NOMO-1 treated with dmso at 0.1 percent for 144 hours (cell line): ENCODE measurements around the gene GPR62.

Experiments
- DNase-seq: peaks from one replicate; lab custom pipeline; 2025; ENCODE audit not compliant: unreplicated experiment; lab: John Stamatoyannopoulos, UW

Gene GPR62

DNA sequence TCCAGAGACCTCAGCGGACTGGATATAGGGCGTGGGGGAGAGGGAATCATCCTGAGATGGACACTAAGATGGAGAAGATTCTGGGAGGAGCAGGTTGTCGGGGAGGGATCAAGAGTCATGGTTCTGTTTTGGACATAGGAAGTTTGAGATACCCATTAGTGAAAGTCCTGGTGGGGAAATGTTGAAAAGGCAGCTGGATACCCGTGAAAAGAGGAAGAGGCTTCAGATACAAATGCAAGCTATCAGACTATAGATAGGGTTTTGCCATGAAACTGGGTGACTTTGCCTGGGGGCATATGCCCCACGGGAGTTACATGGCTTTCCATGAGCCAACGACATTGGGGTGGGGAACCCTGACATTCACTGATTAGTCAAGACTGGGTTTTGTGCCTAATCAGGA lies 1.1 kb upstream of the GPR62 start:
- DNase-seq: no peak

DNA sequence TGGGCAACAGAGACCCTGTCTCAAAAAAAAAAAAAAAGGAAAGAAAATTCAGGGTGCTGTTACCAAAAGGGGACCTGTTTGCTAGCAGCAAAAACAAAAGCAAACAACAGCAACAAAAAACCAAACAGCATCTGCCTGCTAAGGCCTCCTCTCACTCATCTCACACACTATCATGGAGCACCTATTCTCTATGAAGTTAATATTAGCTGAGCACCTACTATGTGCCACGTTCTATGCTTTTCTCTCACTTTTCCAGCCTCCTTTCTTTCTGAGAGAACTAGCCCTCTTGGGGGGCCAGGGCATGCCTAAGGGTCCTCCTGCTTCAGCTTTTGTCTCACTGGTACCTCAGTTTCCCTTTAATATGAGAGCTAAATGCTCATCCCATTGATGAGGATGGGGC lies 468 bp upstream of the GPR62 start:
- no peak for DNase-seq

DNA sequence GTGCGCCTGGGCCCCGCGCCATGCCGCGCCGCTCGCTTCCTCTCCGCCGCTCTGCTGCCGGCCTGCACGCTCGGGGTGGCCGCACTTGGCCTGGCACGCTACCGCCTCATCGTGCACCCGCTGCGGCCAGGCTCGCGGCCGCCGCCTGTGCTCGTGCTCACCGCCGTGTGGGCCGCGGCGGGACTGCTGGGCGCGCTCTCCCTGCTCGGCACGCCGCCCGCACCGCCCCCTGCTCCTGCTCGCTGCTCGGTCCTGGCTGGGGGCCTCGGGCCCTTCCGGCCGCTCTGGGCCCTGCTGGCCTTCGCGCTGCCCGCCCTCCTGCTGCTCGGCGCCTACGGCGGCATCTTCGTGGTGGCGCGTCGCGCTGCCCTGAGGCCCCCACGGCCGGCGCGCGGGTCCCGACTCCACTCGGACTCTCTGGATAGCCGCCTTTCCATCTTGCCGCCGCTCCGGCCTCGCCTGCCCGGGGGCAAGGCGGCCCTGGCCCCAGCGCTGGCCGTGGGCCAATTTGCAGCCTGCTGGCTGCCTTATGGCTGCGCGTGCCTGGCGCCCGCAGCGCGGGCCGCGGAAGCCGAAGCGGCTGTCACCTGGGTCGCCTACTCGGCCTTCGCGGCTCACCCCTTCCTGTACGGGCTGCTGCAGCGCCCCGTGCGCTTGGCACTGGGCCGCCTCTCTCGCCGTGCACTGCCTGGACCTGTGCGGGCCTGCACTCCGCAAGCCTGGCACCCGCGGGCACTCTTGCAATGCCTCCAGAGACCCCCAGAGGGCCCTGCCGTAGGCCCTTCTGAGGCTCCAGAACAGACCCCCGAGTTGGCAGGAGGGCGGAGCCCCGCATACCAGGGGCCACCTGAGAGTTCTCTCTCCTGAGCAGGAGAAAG lies 951 bp downstream of the GPR62 start:
- DNase-seq: no peak

DNA sequence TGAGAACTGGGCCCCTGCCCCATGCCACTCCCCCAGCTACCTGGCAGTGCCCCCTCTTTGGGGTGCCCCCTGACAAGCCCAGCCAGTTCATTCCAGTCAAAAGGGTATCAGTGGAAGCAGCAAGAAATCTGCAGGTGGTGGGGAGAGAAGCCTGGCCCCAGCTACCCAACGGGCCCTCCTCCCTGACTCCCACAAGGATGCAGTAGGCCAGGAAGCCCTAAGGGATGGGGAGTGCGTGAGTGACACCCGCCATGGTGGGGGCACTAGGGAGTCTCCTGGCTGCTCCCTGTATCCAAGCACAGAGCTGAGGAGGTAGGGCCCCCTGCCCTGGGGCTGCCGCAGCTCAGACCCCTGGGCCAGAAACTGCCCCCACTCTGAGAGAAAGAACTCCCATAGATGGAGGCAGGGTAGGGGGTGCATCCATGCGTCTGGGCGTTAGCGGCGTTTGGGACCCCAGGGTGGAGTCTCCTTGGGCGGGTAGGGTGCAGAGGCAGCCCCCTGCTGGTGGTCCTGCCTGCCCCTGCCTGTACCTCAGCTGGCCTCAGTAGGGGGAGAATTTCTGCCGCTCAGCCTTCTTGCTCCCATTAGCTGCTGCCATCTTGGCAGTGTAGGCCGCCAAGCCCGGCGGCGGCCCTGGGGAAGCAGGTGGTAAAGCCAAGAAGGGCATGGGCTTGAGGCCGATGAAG lies 2.5 kb downstream of the GPR62 start:
- no peak for DNase-seq

DNA sequence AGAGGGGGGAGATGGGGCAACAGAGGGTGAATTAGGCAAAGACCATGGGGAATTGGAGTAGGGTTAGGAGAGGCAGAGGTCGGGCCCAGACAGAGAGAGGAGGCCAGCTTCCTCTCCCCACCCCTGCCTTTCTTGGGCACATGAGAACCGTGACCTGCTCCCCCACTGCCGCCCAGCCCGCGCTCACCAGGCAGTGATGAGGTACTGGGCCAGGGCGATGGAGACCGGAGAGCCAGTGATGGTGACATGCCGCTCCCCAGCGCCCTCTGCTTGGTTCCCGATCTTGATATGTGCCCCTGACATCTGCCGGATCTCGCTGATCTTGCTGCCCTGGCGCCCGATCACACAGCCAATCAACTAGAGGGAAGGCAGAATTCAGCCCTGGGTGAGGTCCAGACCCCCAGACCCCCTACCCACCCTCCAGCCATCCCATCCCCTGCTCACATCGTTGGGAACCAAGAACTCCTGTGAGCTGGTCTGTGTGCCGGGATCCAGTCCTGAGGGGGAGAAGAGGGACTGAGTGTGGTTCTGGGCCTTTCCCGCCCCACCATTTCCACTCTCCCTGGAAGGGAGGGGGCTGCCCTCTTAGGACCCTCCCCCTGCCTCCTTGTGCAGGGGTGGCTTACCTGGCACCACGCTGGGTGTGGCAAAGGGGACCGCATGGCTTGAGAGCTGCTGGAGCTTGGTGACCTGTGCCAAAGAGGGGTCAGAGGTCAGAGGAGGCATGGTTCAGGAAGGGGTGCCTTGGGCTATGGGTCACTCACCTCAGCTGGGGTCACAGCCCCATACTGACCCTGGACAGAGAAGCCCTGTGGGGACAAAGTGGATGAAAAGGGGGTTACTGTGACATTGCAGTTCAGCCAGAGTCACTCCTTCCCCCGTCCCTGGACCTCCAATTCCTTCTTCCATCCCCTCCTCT lies 3.7 kb downstream of the GPR62 start:
- no peak for DNase-seq

DNA sequence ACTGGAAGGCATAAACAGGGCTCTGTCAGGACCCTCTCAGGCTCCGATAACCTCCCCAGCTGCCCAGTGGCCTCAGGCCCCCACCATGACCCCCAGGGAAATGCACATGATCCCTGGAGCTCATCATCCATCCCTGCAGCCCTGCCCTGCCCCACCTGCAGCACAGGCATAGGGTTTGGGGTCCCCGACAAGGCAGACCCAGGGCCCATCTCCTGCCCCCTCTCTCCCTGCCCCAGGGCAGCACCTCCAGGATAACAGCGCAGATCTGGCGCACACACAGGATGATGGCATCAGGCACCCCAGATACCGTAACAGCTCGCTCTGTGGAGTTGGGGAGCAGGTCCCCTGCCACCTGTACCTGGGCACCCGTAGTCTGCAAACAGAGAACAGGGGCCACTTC lies 4.5 kb downstream of the GPR62 start:
- DNase-seq: no peak

DNA sequence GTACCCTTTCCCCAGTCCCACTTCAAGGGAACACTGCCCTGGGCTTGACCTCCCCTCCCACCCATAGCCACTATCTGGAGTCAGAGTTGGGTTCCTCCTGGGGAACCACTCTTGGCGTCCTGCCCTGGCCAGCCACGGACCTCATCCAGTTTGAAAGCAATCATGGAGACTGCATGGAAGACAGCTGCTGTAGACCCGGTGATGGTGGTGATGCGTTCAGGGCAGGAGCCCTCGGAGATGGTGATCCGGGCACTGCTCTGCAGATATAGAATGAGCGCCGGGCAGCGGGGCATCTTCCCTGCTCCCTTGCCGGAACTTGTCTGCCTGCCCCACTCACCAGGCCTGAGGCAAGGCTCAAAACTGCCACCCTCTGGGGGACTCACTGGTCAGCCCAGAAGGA lies 5.2 kb downstream of the GPR62 start:
- no peak for DNase-seq

DNA sequence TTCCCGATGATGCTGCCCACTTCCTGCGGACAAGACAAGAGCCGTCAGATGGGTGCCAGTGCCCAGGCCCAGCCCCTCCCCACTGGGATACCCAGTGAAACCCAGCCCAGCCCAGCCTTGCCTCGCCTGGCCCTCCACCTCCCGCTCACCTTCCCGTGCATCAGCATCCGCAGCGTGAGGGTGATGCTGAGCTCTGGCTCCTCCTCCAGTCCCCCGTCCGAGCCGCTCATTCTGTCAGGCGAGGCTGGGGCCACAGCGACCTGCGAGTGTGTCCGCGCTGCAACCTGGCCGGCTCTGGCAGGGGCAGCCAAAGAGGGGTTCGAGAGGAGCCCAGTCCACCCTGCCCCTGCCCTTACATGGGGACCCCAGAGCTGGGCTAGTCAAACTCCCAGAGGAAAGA lies 5.8 kb downstream of the GPR62 start:
- no peak for DNase-seq

DNA sequence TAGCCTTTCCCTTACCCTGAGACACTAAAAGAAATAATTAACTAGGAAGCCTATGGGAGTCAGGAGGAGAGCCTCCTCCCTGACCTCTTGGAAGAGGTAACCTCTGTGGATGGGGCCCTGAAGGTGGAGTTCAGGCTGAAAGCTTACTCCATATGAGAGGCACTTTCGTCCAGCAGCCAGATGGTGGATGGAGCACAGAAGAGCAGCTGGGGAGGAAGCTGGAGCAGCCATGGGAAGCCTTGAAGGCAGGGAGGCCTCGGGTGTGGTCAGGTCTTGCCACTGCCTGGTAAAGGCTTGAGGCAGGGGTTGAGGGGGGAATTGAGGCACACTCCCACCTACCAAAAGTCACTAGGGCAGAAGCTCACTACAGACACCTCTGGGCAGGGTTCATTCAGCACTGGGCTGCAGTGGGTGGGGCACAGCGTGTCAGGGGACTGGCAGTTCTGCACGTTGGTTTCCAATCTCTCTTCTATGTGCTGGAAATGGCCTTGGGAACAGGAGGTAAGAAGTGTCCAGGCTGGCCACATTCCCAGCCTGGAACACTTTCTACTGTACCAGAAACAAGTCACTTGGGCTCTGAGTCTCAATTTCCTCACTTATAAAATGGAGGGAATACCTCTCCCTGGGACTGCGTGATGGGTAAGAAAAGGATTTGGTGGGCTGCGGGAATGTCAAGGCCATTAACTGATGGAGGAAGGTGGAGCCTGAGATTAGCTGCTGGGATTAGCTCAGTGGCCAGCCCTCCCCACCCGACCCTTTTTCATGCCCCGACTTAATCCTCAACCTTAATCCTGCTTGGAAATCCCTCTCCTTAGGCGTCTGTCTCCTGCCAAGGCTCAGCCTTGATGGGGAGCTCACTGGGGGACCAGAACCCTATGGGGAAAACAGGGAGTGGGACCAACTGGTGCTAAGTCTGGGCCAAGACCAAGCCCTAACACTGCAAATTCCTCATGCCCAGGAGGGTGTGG lies 6.7 kb downstream of the GPR62 start:
- DNase-seq: no peak

DNA sequence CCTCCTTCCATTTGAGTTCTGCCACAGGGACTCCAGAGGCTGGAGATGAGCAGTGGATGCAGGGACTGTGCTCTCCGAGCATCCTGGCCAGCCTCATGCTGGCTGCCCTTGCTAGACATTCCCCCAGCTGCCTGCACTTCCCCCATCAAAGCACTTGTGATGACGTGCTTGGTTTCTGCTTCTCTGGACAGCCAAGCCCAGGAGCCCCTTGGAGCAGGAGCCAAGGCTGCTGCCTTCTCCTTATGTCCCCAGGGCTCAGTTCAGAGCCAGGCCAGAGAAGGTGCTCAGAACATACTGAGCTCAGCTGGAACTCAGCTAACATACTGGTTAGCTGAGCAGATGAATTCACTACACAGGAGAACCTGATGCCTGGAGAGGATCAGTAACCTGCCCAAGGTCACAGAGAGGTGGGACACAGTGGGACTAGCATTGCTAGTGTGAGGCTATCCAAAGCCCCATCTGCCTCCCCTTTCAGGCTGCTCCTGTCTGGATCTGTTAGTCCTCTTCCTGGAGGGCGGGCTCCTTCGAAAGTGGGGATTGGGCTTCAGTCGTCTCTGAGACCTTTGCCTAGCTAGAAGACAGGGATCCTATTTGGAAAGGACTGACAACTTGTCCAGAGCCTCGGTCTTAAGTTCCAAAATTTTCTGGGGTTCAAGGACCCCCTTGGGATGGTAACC lies 7.8 kb downstream of the GPR62 start:
- DNase-seq: no peak

DNA sequence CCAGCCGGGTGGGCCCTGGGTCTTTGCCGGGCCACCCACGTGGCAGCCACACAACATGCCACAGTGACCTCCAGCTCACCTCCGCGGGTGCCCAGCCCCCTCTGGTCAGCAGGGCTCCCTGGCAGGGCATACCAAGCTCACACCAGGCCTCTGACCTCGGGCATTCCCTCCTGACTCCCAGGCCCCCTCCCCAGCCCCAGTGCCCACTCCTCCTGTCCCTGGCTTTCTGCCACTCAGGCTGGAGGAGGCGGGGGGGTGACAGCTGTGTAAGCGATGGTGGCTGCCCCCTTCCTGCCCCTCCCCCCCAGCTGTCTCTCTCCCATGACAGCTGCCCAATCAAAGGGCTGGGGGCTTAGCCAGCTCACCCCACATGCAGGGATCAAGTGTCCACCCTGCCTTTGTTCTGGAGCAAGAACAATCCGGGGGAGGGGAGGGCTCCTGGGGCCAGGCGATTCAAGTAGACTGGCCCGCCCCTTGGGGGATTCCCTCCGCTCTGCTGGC lies 8.8 kb downstream of the GPR62 start:
- no peak for DNase-seq

DNA sequence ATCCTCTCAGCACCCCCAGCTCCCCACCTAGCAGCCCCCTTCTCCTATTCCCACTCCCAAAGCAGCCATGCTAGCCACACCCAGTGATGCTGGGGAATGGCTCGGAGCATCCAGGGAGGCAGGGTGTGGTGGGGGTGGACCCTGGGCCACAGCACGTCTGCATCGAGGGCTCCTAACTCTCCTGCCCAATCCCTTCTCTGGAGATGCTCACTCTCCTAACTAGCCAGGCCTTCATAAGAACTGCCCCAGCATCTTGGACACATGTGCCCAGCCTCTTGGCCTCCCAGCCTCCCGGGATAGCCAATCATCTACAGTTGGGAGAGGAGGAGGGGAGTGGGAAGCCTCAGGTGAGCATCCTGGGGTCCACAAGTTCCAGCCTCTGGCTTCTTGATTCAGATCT lies 9.3 kb downstream of the GPR62 start:
- DNase-seq: no peak

DNA sequence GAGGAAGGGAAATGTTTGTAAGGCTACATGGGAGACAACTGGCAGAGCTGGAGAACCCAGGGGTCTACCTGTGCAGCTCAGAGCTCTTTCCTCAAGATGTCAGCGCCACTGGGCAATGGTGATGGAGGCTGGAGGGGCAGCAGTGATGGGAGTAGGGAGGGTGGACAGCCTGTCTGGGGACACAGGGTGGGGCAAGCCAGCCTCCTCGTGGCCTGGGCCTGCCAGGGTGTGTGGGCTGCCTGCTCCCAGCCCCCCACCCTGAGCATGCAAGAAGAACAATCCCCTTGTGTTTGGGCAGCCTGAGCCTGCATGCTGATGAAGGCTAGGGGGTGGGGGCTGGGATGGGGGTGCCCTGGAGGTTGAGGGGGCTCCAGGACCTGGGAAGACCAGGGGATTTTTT lies 10.8 kb downstream of the GPR62 start:
- no peak for DNase-seq

DNA sequence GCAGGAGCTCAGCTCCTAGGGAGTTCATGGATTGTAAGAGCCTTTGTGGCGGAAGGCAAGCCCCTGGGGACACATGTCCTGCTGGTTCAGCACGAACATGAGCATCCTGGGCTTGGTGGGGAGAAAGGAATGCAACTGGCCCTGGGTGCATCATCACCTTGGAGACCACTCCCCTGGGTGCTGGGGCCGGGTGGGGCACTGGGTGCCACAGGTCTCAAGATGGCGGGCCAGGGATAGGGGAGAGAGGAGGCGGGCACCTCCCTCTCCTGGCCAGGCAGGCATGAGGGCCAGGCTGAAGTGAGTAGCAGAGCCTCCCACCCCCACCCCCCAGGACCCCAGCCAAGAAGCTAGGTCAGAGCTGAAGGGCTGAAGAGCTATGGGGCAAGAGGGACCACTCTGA lies 11.3 kb downstream of the GPR62 start:
- no peak for DNase-seq

DNA sequence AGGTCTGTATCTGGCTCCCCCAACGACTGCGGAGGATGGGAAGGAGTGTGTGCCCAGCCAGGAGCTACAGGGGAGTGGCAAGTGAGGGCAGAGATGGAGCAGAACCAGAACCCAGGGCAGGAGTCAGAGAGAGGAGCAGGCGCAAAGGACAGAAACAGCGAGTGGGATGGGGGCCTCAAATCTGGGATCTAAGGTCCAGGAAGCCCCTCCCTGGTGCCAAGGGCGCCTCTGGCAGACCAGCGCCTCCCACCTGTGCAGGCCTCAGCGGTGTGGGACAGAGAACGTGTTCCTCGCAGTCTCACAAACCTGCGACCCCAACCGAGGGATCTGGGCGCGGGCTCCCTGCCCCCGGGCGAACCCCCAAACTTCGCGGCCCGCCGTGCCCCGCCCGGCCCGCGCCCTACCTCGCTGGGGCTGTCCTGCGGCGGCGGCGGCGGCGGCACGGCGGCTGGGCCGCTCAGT lies 11.8 kb downstream of the GPR62 start:
- no peak for DNase-seq

DNA sequence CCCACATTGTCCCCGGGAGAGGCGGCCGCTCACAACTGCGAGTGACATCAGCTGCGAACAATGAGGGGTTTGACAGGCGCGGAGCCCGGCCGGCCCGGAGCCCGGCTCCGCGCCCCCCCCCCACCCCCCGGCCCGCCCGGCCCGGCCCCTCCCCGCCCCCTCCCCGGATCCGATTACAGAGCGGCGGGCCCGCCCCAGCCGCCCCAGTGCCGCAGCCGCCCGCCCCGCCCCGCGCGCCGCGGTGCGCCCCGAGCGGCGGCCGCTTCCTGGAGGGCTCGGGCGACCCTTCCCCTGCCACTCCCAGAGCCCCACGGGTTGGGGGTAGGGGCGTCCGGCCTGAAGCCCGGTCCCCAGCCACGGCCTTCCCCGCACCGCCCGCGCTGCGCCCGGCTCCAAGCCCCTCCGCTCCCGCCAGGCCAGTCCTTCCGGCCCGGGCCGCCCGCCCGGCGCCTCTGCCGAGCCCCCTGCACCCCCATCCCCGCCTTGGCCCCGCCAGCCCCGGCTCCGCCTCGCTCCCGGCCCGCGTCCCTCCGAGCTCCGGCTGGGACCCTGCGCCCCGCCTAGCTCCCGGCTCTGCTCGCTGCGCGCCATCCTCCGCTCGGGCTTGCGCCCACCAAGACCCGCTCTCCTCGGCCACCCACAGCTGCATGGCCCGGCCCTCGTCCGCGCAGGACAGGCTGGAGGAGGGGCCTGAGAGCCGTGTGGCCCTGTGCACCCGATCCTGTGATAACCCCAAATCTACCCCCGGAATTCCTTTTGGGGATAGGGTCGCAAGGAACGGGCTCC lies 12.4 kb downstream of the GPR62 start, which contains the start of gene PCBP4:
PCBP4 (minus strand) TSS at position 71 of the 786 bp plus-strand sequence. CDS start 6,214 bp downstream, outside the sequence.
- no peak for DNase-seq

DNA sequence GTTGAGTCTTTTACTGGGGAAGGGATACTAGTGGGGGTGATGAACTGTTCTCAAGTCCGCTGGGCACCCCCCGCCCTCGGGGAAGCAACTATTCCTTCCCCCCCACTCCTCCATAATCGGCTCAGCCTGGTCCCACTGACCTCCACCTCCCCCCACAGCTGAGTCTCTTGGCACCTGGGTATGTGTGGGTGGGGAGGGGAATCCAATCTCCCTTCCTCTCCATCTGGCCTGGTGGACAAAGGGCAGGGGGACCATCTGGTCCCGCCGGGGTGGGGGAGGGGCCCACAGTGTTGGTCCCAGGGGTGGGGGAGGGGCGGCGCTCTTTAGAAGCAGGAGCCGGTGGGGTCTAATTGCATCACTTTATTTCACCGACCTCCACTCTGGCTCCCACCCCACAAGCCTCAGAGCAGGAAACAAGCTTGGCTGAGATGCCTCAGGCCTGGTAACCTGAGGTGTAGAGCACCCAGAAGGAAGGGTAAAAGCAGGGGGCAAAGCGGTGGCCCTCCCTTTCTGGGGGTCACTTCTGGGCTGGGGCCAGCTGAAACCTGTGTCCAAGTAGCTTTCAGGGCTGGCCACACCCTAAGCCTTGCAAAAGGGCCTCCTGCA lies 13.1 kb downstream of the GPR62 start:
- DNase-seq: no peak
